GM23338 (cell line): Measurements from ENCODE around the gene ELL2. TPM values are rescaled to one million over a fixed set of nuclear protein-coding genes. Genes with fewer than 3 reads are reported as not detected.

Source experiments
- ATAC-seq: fragments of 200-7000 bp; cut with Tn5 transposase; 3 replicates; pipeline ENCODE4 v1.9.1; 2020
- DNase-seq: peaks from one replicate; pipeline ENCODE4 v3.0.0-alpha.2; 2015; ENCODE audit warnings: low spot score
- H2AFZ ChIP-seq: fragments of 200-600 bp; sonication (generic); 2 replicates; pipeline ENCODE4 v1.8.0; 2016; ENCODE audit warnings: antibody characterized with exemption, mild to moderate bottlenecking, moderate library complexity
- H3F3A ChIP-seq: fragments of 200-600 bp; sonication (generic); replicated peaks from 2 replicates; pipeline ENCODE4 v1.8.0; 2017; ENCODE audit warnings: antibody characterized with exemption, mixed run types, low read depth
- H3K27ac ChIP-seq: fragments of 200-600 bp; sonication (generic); 2 replicates; pipeline ENCODE4 v1.6.1; 2016; ENCODE audit warnings: low read depth
- H3K27me3 ChIP-seq: fragments of 200-600 bp; sonication (generic); 2 replicates; pipeline ENCODE4 v1.8.0; 2016; ENCODE audit warnings: mild to moderate bottlenecking, mixed run types, moderate library complexity; ENCODE audit not compliant: insufficient read depth
- H3K36me3 ChIP-seq: fragments of 200-600 bp; sonication (generic); 2 replicates; pipeline ENCODE4 v1.8.0; 2016; ENCODE audit warnings: mild to moderate bottlenecking; ENCODE audit not compliant: insufficient read depth
- H3K4me1 ChIP-seq: fragments of 200-600 bp; sonication (generic); 2 replicates; pipeline ENCODE4 v1.8.0; 2016; ENCODE audit warnings: mild to moderate bottlenecking, moderate library complexity; ENCODE audit not compliant: insufficient read depth
- H3K4me2 ChIP-seq: fragments of 200-600 bp; sonication (generic); 2 replicates; pipeline ENCODE4 v1.7.1; 2017; ENCODE audit warnings: mixed run types
- H3K4me3 ChIP-seq: fragments of 200-600 bp; sonication (generic); 2 replicates; pipeline ENCODE4 v1.6.1; 2016; ENCODE audit warnings: mixed run types
- H3K79me2 ChIP-seq: fragments of 200-600 bp; sonication (generic); replicated peaks from 2 replicates; pipeline ENCODE4 v1.8.0; 2017; ENCODE audit warnings: mild to moderate bottlenecking; ENCODE audit not compliant: insufficient read depth
- H3K9me2 ChIP-seq: fragments of 200-600 bp; sonication (generic); 2 replicates; pipeline ENCODE4 v1.8.0; 2017; ENCODE audit not compliant: insufficient read depth
- H4K20me1 ChIP-seq: fragments of 200-600 bp; sonication (generic); replicated peaks from 2 replicates; pipeline ENCODE4 v1.8.0; 2017; ENCODE audit warnings: mild to moderate bottlenecking; ENCODE audit not compliant: insufficient read depth
- H3K27ac Mint-ChIP-seq: 2 replicates; pipeline ENCODE4 v1.8.0; 2020; ENCODE audit warnings: inconsistent platforms, mild to moderate bottlenecking, moderate library complexity, mixed read lengths
- H3K27me3 Mint-ChIP-seq: 3 replicates; pipeline ENCODE4 v1.8.0; 2022; ENCODE audit warnings: low read depth, mild to moderate bottlenecking, moderate library complexity, mixed read lengths, inconsistent platforms; ENCODE audit not compliant: insufficient read depth, poor library complexity
- H3K36me3 Mint-ChIP-seq: 3 replicates; pipeline ENCODE4 v1.8.0; 2021; ENCODE audit warnings: low read depth, mild to moderate bottlenecking, inconsistent platforms, moderate library complexity, mixed read lengths
- H3K4me1 Mint-ChIP-seq: 3 replicates; pipeline ENCODE4 v1.8.0; 2020; ENCODE audit warnings: mild to moderate bottlenecking, inconsistent platforms, mixed read lengths
- H3K4me3 Mint-ChIP-seq: 3 replicates; pipeline ENCODE4 v1.8.0; 2021; ENCODE audit warnings: moderate library complexity, mild to moderate bottlenecking, inconsistent platforms, mixed read lengths
- H3K9me3 Mint-ChIP-seq: 3 replicates; pipeline ENCODE4 v1.8.0; 2020; ENCODE audit warnings: moderate library complexity, mild to moderate bottlenecking, inconsistent platforms, mixed read lengths
- CREB1 ChIP-seq: fragments of 250-450 bp; sonication (Bioruptor Pico); IDR thresholded peaks from 2 replicates; pipeline ENCODE4 v1.5.0; 2020; ENCODE audit warnings: low read depth, mild to moderate bottlenecking, moderate library complexity
- ETS1 ChIP-seq: IDR thresholded peaks from 2 replicates; pipeline ENCODE4 v1.6.1; 2016; ENCODE audit warnings: antibody characterized with exemption
- EZH2phosphoT487 ChIP-seq: fragments of 200-600 bp; sonication (generic); IDR thresholded peaks from one replicate; pipeline ENCODE4 v1.8.1; 2018; ENCODE audit warnings: antibody characterized with exemption; ENCODE audit not compliant: unreplicated experiment
- NANOG ChIP-seq: IDR thresholded peaks from 2 replicates; pipeline ENCODE4 v1.6.1; 2016; ENCODE audit warnings: antibody characterized with exemption, borderline replicate concordance
- POLR2AphosphoS5 ChIP-seq: IDR thresholded peaks from 2 replicates; pipeline ENCODE4 v1.6.1; 2016; ENCODE audit warnings: antibody characterized with exemption, low read depth
- REST ChIP-seq: IDR thresholded peaks from one replicate; pipeline ENCODE4 v1.6.1; 2018; ENCODE audit warnings: antibody characterized with exemption; ENCODE audit not compliant: unreplicated experiment
- ZNF114 ChIP-seq: fragments of 250-450 bp; sonication (Bioruptor Pico); IDR thresholded peaks from 2 replicates; pipeline ENCODE4 v1.5.0; 2020; ENCODE audit warnings: mild to moderate bottlenecking, moderate library complexity
- ZNF331 ChIP-seq: fragments of 250-450 bp; sonication (Bioruptor Pico); IDR thresholded peaks from 2 replicates; pipeline ENCODE4 v1.5.0; 2020; ENCODE audit warnings: low read depth, mild to moderate bottlenecking, moderate library complexity
- ZNF462 ChIP-seq: fragments of 250-450 bp; sonication (Bioruptor Pico); IDR thresholded peaks from 2 replicates; pipeline ENCODE4 v1.5.0; 2020; ENCODE audit warnings: mild to moderate bottlenecking, moderate library complexity
- polyA plus RNA-seq: library from polyadenylated mRNA; unstranded; fragments of >200 nt; fragmentation: Nextera tagmentation; extraction: Ambion mirVana; gene quantifications from 2 replicates; pipeline ENCODE4 v1.2.1, GENCODE V29; 2016
- total RNA-seq: library from RNA; depleted of rRNA; stranded (reverse); fragments of >200 nt; shearing (Covaris generic); gene quantifications from 2 replicates; pipeline ENCODE4 v1.2.3, GENCODE V29; 2014

ELL2 gene
- total and polyA plus RNA-seq, 2 experiments from 2014 or later: 7.4 to 32.6 TPM

- TF ChIP-seq ZNF462 (no peak), CREB1 (CRISPR knock-in tag) (no peak), EZH2phosphoT487 (no peak), ZNF114 (no peak)
Measured at GRCh38 chr5:96004087-96004486, 42.4 kb upstream of the ELL2 start (continued).

- H3K27ac ChIP-seq: no peak overlapping the region
- no peaks in the 10 kb centered on the region for H3K9me2 ChIP-seq
- no peaks in the 10 kb centered on the region for H3K4me1 ChIP-seq
- H3K4me3 Mint-ChIP-seq: no peak overlapping the region
- H3K27me3 Mint-ChIP-seq: no peaks in the 10 kb centered on the region
- no peaks in the 10 kb centered on the region for H3K27me3 ChIP-seq
- no peak overlapping the region for H3K4me3 ChIP-seq
- ATAC-seq (no peak), DNase-seq (peak; percentile 8)
- no peaks in the 10 kb centered on the region for H3K9me3 Mint-ChIP-seq
- no peak overlapping the region for H3K27ac Mint-ChIP-seq
- no peak for TF ChIP-seq ETS1
- TF ChIP-seq EZH2phosphoT487: no peak
- TF ChIP-seq POLR2AphosphoS5: no peak
- TF ChIP-seq REST: no peak
- no peak for TF ChIP-seq NANOG
- no peak for TF ChIP-seq CREB1 (CRISPR knock-in tag)
- TF ChIP-seq ZNF331: no peak
- H3K79me2 ChIP-seq: no peaks in the 10 kb centered on the region
- no peak overlapping the region for H2AFZ ChIP-seq
- H3K4me2 ChIP-seq: no peak overlapping the region
- H3F3A ChIP-seq: no peaks in the 10 kb centered on the region
- no peaks in the 10 kb centered on the region for H4K20me1 ChIP-seq
- H3K36me3 ChIP-seq: no peaks in the 10 kb centered on the region
- H3K36me3 Mint-ChIP-seq: no peaks in the 10 kb centered on the region
- H3K4me1 Mint-ChIP-seq: no peaks in the 10 kb centered on the region
Measured at GRCh38 chr5:96001262-96001661, 39.6 kb upstream of the ELL2 start.
